Epidermal melanocyte (primary cell): ENCODE results near the gene S100G.
"Not testable (repeated sequence)": the region's sequence is repeated elsewhere in the genome, so short reads cannot be mapped to it uniquely, and the experiment has no call there.

ENCODE experiments used
- DNase-seq: peaks from one replicate; pipeline ENCODE4 v3.0.0; 2011; ENCODE audit warnings: low spot score; ENCODE audit not compliant: insufficient read length

S100G gene, protein sequence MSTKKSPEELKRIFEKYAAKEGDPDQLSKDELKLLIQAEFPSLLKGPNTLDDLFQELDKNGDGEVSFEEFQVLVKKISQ

GRCh38 chrX:16649858-16650257, at the start of gene S100G:
Gene S100G (plus strand): TSS chrX:16650158. CDS start chrX:16651007, 849 bp downstream.
- DNase-seq: no peak

GRCh38 chrX:16601885-16602284, 48.1 kb upstream of the S100G start:
- no peak for DNase-seq

- DNase-seq: not testable (repeated sequence)
Measured at GRCh38 chrX:16603235-16603634, 46.7 kb upstream of the S100G start.

GRCh38 chrX:16603822-16604221, 46.1 kb upstream of the S100G start:
- no peak for DNase-seq

- no peak for DNase-seq
Measured at GRCh38 chrX:16604337-16604736, 45.6 kb upstream of the S100G start.

- no peak for DNase-seq
Measured at GRCh38 chrX:16606142-16606720, 43.7 kb upstream of the S100G start.

DNA sequence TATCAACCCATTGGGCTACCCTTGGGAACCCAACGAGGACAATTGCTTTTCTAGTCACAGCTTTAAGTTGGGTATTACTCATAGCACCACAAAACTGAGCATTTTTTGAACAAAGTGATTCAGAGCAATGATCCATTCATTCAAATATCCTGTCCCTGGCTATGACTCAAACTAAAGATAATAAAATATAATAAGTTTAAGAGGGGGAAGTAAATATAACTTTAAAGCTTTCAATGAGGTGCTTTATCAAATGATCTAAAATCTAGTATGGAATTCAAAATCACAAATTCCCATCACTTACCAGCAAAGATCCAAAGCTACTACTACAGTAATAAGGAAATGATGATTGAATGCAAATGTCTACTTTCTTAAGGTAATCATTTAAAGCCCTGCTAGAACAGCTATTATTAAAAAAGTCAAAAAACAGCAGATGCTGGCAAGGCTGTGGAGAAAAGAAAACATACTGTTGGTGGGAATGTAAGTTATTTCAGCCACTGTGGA, 39.8 kb upstream of the S100G start:
- no peak for DNase-seq

- DNase-seq: not testable (repeated sequence)
Measured at GRCh38 chrX:16610654-16611053, 39.3 kb upstream of the S100G start.

DNA sequence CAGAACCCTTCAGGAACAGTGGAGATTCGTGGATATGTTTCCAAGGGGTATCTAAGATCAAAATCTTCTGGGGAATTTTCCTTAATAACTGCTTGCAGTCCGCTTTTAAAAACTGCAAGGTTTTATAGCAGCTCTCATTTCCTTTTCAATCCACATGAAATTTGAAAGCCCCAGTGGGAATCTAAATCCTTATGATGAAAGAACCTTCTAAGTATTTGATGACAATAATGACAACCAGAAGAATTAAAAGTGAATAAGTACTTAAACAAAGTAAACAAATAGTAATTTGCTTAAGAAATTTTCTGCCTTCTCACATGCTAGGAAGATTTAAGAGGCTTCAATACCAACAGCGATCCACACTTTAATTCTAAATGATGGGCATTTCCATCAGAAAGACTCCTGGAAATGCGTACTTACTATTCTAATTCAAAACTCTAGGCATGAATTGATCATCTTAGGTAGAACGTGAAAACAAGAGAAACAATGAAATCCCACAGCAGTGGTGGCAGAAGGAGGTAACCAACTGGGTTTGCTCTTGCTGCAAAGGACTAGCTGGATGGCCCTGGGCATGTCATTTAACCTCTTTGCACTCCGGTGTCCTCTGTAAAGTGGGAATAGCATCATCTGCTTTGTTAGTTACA, 37.6 kb upstream of the S100G start:
- DNase-seq: no peak

DNA sequence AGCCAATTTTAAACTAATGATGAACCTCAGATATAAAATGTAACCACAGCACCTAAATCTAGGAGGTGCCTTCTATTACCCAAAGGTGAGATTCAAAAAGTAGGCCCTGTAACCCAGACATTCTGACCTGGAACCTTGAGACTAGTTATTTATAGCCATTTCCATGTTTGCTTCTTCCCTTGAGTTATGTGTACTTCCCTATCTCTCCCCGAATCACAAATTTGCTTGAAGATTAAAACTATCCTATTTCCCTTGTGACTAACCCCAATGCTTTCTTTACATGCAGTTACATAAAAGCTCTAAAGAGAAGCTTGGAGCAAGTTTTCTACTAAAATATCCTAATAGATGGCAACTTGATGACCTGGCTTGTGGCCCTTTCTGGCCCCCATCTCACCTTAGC, 32.6 kb upstream of the S100G start:
- DNase-seq: no peak

DNA sequence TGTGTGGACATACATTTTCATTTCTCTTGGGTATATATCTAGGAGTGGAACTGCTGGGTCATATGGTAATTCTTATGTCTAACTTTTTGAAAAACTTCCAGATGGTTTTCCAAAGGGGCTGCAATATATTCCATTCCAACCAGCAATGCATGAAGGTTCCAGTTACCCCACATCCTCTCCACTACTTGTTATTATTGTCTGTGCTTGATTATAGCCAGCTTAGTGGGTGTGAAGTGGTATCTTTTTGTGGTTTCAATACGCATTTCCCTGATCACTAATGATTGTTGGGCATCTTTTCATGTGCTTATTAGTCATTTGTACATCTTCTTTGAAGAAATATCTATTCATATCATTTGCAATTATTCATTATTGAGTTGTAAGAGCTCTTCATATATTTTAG, 31.5 kb upstream of the S100G start:
- DNase-seq: no peak

GRCh38 chrX:16619024-16619423, 30.9 kb upstream of the S100G start:
- DNase-seq: no peak

DNA sequence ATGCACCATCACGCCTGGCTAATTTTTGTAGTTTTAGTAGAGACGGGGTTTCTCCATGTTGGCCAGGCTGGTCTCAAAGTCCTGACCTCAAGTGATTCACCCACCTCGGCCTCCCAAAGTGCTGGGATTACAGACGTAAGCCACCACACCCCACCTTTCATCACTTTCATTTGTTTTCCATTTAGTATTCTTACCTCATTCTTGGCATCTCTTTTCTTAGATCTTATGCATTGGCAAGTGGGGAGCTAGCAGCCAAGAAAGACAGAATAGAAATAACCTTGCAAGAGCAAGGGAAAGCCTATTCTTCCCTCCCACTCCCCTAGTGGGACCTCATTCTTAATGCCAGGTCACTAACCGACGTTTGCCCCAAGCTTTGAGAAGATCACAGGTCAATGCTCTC, 21.4 kb upstream of the S100G start:
- DNase-seq: not testable (repeated sequence)

DNA sequence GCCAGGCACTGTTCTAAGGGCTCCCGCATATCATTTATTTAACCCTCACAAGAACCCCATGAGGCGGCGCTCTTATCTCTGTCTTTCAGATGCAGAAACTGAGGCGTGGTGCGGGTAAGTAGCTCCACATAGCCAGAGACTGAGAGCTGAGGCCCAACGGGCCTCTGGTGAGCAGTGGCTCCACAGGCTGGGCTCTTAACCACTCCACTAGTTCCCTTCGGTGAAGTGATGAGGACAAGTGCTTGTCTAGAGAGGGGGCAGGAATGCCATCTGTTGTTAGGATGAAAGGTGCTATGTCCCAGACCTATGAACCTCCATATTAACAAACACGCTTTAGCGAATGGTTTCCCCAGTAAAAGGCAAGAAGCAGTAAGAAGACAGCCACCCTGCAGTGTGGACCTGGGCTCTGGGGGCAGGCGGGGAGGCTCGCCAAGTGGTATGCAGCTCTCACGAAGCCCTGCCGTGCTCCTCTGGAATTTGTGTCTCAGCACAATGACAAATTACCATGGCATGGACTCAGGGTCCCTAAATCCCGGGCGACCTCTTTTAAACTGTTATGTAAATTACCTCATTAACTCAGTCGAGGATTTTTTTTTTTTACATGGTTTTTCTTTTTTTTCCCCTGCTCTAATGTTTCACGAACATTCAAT, 20.9 kb upstream of the S100G start:
- DNase-seq: no peak

DNA sequence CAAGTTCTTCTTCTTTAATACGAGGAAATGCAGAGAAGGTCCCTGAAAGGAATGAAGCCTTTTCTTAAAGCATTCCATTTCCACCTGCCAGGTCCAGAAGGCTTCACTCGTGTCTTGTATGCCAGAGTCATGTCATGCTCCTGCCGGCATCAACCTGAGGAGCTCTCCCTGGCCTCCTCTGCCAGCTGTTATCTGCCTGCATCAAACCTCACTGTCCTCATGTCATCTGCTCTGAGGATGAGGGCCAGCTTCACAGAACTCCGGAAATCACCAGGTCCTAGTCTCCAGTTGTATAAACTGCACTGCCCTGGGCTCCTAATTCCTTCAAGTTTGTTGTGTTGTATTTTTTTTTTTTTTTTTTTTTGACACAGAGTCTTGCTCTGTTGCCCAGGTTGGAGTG, 20.0 kb upstream of the S100G start:
- DNase-seq: no peak

- no peak for DNase-seq
Measured at GRCh38 chrX:16633754-16634153, 16.2 kb upstream of the S100G start.

GRCh38 chrX:16635040-16635439, 14.9 kb upstream of the S100G start:
- DNase-seq: no peak

DNA sequence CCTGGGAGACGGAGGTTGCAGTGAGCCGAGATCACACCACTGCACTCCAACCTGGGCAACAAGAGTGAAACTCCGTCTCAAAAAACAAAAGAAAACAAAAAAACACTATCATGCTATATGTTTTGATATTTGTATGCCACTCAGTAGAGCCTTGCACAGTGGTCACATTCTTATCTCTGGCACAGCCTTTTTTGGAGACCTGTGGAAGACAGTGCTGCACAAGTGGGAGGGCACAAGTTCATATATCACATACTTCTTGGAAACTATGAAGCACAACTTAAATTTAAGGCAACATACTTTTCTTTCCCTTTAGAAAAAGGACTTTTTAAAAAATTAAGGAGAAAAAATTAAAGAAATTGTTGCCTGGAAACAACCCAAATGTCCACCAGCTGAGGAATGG, 14.4 kb upstream of the S100G start:
- DNase-seq: no peak

DNA sequence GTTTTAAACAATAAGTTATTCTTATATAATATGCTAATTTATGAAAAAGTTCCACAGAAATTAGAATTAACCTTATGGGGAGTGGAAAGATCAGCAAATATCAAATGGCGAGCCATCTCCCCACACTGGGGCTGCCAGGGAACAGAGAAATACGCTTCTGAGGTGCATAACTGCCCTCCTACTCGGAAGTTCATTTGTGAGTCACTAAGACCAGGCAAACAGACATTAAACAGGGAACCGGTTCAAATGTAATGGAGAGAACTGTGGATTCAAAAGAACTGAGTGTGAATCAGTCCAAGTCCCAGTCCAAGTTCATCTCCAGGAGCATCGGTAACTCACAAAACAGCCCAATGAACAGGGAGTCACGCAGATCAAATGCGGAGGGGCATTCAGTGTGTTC, 11.4 kb upstream of the S100G start:
- DNase-seq: no peak

- DNase-seq: no peak
Measured at GRCh38 chrX:16639966-16640365, 10.0 kb upstream of the S100G start.

- DNase-seq: no peak
Measured at GRCh38 chrX:16640823-16641222, 9.1 kb upstream of the S100G start.

GRCh38 chrX:16643176-16643575, 6.8 kb upstream of the S100G start:
- no peak for DNase-seq
